ENCODE measurements around the gene RSF1. TPM values are rescaled to one million over a fixed set of nuclear protein-coding genes. Genes with fewer than 3 reads are reported as not detected.

RSF1 gene
- total RNA-seq, 1 donor from 2014 or later, result 68.8 TPM

GRCh38 chr11:77736473-77736872 is 84.0 kb downstream of the RSF1 start:
- Mint-ChIP-seq H3K36me3 (ENCODE audit: low read depth) (peaks cover 74% of the 10 kb centered on the region), H3K4me1 (no peaks in the 10 kb centered on the region), H3K9me3 (peaks cover 5% of the 10 kb centered on the region), H3K27ac (peak overlapping the region; percentile 18), H3K27me3 (no peaks in the 10 kb centered on the region), H3K4me3 (no peak overlapping the region)
- ChIA-PET POLR2A (no interaction called here), CTCF (no interaction called here)
- ATAC-seq (ENCODE audit: low read depth), result no peak
- no peak for DNase-seq
- TF ChIP-seq, protein P1, sequence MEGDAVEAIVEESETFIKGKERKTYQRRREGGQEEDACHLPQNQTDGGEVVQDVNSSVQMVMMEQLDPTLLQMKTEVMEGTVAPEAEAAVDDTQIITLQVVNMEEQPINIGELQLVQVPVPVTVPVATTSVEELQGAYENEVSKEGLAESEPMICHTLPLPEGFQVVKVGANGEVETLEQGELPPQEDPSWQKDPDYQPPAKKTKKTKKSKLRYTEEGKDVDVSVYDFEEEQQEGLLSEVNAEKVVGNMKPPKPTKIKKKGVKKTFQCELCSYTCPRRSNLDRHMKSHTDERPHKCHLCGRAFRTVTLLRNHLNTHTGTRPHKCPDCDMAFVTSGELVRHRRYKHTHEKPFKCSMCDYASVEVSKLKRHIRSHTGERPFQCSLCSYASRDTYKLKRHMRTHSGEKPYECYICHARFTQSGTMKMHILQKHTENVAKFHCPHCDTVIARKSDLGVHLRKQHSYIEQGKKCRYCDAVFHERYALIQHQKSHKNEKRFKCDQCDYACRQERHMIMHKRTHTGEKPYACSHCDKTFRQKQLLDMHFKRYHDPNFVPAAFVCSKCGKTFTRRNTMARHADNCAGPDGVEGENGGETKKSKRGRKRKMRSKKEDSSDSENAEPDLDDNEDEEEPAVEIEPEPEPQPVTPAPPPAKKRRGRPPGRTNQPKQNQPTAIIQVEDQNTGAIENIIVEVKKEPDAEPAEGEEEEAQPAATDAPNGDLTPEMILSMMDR (IDR thresholded peaks at IDR 0.05), result no peak
- intact Hi-C loops (cut with micrococcal nuclease), result no loop called here

DNA sequence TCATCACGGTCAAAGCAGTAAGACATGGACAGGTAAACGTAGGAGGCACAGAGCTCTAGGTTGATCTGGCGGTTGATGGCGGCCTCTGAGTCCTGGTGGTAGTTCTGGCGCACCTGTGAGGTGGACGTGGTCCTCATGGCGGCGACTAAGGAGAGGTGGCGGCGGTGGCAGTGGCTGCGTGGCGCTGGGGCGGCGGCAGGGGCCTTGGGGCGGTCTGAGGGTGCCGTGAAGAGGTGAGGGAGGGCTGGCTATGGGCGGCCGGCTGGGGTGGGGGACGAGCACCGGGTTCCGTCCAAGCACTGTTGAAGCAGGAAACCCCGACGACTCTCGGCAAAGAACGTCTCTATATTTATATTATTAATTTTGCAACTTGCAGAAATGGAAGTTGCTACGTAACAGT is 85.6 kb downstream of the RSF1 start:
- no peak overlapping the region for H3K4me3 Mint-ChIP-seq
- H3K4me1 Mint-ChIP-seq, result no peaks in the 10 kb centered on the region
- intact Hi-C loops (cut with micrococcal nuclease), result no loop called here
- CTCF ChIA-PET, result no interaction called here
- peaks cover 15% of the 10 kb centered on the region for H3K9me3 Mint-ChIP-seq
- no peak for ATAC-seq (ENCODE audit: low read depth)
- DNase-seq, result no peak
- TF ChIP-seq, protein P1 (IDR thresholded peaks at IDR 0.05), result no peak
- H3K36me3 Mint-ChIP-seq (ENCODE audit: low read depth), result peaks cover 75% of the 10 kb centered on the region
- H3K27me3 Mint-ChIP-seq, result no peaks in the 10 kb centered on the region
- POLR2A ChIA-PET, result no interaction called here
- no peak overlapping the region for H3K27ac Mint-ChIP-seq

DNA sequence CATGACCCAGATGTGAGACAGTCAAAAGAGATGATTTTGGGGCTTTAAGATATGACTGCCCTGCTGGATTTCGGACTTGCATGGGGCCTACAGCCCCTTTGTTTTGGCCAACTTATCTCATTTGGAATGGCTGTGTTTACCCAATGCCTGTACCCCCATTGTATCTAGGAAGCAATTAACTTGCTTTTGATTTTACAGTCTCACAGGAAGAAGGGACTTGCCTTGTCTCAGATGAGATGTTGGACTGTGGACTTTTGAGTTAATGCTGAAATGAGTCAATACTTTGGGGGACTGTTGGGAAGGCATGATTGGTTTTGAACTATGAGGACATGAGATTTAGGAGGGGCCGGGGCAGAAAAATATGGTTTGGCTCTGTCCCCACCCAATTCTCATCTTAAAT is 88.4 kb downstream of the RSF1 start:
- Mint-ChIP-seq H3K4me3 (no peak overlapping the region), H3K27ac (no peak overlapping the region), H3K36me3 (ENCODE audit: low read depth) (peaks cover 58% of the 10 kb centered on the region), H3K4me1 (no peaks in the 10 kb centered on the region), H3K9me3 (peaks cover 15% of the 10 kb centered on the region), H3K27me3 (no peaks in the 10 kb centered on the region)
- ChIA-PET POLR2A (no interaction called here), CTCF (no interaction called here)
- TF ChIP-seq, protein P1 (IDR thresholded peaks at IDR 0.05), result no peak
- DNase-seq (no peak), ATAC-seq (ENCODE audit: low read depth) (no peak)
- intact Hi-C loops (cut with micrococcal nuclease), result no loop called here

DNA sequence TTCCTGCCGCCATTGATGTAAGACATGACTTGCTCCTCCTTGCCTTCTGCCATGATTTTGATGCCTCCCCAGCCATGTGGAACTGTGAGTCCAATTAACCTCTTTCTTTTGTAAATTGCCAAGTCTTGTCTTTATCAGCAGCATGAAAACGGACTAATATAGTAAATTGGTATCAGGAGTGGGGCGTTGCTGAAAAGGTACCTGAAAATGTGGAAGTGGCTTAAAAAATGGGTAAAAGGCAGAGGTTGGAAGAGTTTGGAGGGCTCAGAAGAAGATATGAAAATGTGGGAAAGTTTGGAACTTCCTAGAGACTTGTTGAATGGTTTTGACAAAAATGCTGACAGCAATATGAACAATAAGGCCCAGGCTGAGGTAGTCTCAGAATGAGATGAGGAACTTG is 89.7 kb downstream of the RSF1 start:
- ATAC-seq (ENCODE audit: low read depth) (no peak), DNase-seq (no peak)
- TF ChIP-seq, protein P1 (IDR thresholded peaks at IDR 0.05), result no peak
- Mint-ChIP-seq H3K27me3 (no peaks in the 10 kb centered on the region), H3K27ac (no peak overlapping the region), H3K9me3 (peaks cover 15% of the 10 kb centered on the region), H3K4me3 (no peak overlapping the region), H3K4me1 (peaks cover 8% of the 10 kb centered on the region), H3K36me3 (ENCODE audit: low read depth) (peaks cover 47% of the 10 kb centered on the region)
- intact Hi-C loops (cut with micrococcal nuclease), result no loop called here
- ChIA-PET POLR2A (no interaction called here), CTCF (no interaction called here)

- Mint-ChIP-seq H3K27me3 (no peaks in the 10 kb centered on the region), H3K9me3 (peaks cover 15% of the 10 kb centered on the region), H3K36me3 (ENCODE audit: low read depth) (peaks cover 48% of the 10 kb centered on the region), H3K4me1 (peaks cover 20% of the 10 kb centered on the region), H3K27ac (no peak overlapping the region), H3K4me3 (no peak overlapping the region)
- POLR2A ChIA-PET, result no interaction called here
- CTCF ChIA-PET, result no interaction called here
- TF ChIP-seq, protein P1 (IDR thresholded peaks at IDR 0.05), result no peak
- DNase-seq (no peak), ATAC-seq (ENCODE audit: low read depth) (no peak)
- intact Hi-C loops (cut with micrococcal nuclease), result no loop called here
Measured at GRCh38 chr11:77729063-77729462, 91.5 kb downstream of the RSF1 start.

All from activated B cell treated with CpG ODN at 0.5 μM for 24 hours (primary cell).